ENCODE results near the gene FIG4.

DNA sequence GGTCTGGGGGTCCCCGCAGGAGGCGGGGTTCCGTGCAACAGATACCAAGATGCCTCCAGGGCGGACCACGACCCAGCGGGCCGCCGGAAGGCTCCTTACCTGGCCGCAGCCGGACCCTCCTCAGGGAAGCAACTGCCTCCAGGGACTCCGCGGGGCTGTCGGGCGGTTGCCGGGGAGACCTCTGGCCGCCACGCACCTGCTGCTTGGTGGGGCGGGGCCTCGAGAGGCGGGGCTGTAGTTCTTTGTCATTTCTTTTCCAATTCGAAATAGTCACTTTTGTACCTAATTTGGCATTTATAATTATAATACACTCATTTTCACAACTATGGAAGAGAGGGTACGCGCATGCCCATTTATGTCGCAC is 741 bp upstream of the FIG4 start:
- TF ChIP-seq, protein P1, sequence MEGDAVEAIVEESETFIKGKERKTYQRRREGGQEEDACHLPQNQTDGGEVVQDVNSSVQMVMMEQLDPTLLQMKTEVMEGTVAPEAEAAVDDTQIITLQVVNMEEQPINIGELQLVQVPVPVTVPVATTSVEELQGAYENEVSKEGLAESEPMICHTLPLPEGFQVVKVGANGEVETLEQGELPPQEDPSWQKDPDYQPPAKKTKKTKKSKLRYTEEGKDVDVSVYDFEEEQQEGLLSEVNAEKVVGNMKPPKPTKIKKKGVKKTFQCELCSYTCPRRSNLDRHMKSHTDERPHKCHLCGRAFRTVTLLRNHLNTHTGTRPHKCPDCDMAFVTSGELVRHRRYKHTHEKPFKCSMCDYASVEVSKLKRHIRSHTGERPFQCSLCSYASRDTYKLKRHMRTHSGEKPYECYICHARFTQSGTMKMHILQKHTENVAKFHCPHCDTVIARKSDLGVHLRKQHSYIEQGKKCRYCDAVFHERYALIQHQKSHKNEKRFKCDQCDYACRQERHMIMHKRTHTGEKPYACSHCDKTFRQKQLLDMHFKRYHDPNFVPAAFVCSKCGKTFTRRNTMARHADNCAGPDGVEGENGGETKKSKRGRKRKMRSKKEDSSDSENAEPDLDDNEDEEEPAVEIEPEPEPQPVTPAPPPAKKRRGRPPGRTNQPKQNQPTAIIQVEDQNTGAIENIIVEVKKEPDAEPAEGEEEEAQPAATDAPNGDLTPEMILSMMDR (optimal IDR thresholded peaks at IDR 0.05 in 1 of 3, IDR thresholded peaks at IDR 0.05 in 1 of 3, conservative IDR thresholded peaks at IDR 0.05 in 1 of 3; ENCODE audit: extremely low read depth in 1 of 3, insufficient read depth in 2 of 3, low read length in 3 of 3), result no peak
- no peak for TF ChIP-seq EZH2 (IDR thresholded peaks at IDR 0.05; ENCODE audit: low read length)
